Measurements from ENCODE around the gene PNN.

DNA sequence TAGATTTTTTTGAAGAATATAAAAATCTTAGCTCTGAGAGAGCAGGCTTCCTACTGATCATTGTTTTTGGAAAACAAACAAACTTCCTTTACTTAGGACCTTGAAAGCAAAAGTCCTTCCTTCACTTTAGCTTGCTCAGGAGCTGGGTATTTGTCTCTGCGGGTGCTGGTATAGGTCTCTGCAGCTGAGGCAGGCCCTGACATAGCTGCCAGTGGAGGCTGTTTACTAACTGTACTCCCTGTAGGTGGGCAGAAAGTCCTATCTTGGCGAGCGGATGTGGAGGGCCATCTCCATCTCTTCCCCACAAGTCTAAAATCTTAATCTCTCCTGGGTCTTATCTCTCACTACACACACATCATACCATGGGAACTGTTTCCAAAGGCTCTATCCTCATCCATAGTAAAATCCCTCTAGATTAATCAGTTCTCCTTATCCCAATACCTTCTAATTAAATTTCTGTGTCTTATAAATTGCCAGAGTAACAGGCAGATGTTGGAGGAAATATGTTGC, 54.6 kb downstream of the PNN start:
- TF ChIP-seq, protein P1, sequence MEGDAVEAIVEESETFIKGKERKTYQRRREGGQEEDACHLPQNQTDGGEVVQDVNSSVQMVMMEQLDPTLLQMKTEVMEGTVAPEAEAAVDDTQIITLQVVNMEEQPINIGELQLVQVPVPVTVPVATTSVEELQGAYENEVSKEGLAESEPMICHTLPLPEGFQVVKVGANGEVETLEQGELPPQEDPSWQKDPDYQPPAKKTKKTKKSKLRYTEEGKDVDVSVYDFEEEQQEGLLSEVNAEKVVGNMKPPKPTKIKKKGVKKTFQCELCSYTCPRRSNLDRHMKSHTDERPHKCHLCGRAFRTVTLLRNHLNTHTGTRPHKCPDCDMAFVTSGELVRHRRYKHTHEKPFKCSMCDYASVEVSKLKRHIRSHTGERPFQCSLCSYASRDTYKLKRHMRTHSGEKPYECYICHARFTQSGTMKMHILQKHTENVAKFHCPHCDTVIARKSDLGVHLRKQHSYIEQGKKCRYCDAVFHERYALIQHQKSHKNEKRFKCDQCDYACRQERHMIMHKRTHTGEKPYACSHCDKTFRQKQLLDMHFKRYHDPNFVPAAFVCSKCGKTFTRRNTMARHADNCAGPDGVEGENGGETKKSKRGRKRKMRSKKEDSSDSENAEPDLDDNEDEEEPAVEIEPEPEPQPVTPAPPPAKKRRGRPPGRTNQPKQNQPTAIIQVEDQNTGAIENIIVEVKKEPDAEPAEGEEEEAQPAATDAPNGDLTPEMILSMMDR (conservative IDR thresholded peaks at IDR 0.05; ENCODE audit: low read length) = no peak
- no peak for TF ChIP-seq EZH2phosphoT487 (IDR thresholded peaks at IDR 0.05; ENCODE audit: borderline replicate concordance)
